T-helper 2 cell treated with Interferon-gamma antibody and Interleukin-4, amounts not matched to agents 5 μg/mL and 100 μg/mL, for 36 hours (primary cell): ENCODE data around the gene MED15.

Experiments used
- DNase-seq: peaks from one replicate; pipeline ENCODE4 v3.0.0; 2021; ENCODE audit warnings: low spot score
- H3K27ac Mint-ChIP-seq: one replicate; pipeline ENCODE4 v1.8.0; 2021; ENCODE audit warnings: mild to moderate bottlenecking, mixed read lengths
- H3K27me3 Mint-ChIP-seq: one replicate; pipeline ENCODE4 v1.8.0; 2021; ENCODE audit warnings: low read depth, mixed read lengths
- H3K36me3 Mint-ChIP-seq: one replicate; pipeline ENCODE4 v1.8.0; 2021; ENCODE audit warnings: low read depth, mixed read lengths
- H3K4me1 Mint-ChIP-seq: one replicate; pipeline ENCODE4 v1.8.0; 2021; ENCODE audit warnings: low read depth, mixed read lengths
- H3K4me3 Mint-ChIP-seq: one replicate; pipeline ENCODE4 v1.8.0; 2022; ENCODE audit warnings: mild to moderate bottlenecking, moderate library complexity, mixed read lengths
- H3K9me3 Mint-ChIP-seq: one replicate; pipeline ENCODE4 v1.8.0; 2021; ENCODE audit warnings: mixed read lengths

Gene MED15

DNA sequence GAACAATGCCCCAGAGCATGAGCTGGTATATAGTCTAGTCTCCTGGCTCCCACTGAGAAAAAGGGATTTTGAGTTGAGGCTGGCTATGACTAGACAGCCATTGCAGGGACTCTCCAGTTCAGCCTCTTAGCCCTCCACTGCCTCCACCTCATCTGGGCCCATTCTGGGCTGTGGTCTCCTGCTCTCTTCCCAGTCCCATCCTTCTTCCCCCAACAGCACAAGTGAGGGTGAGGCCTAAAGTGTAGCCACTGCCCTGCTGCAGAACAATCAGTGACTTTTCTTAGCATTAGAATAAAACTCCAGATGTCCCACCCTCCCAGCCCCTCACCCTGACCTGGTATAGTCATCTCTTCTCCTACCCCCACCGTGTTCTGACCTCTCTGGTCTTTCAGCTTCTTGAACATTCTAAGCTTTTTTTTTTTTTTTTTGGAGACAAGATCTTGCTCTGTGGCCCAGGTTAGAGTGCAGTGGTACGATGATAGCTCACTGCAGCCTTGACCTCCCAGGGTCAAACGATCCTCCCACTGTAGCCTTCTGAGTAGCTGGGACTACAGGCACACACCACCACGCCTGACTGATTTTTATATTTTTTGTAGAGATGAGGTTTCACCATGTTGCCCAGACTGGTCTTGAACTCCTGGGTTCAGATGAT, 4.3 kb downstream of the MED15 start:
- DNase-seq: no peak
- H3K27ac Mint-ChIP-seq: peak overlapping the region; percentile 50
- no peak overlapping the region for H3K4me3 Mint-ChIP-seq
- peaks cover 47% of the 10 kb centered on the region for H3K36me3 Mint-ChIP-seq
- H3K27me3 Mint-ChIP-seq: no peaks in the 10 kb centered on the region
- peaks cover 48% of the 10 kb centered on the region for H3K4me1 Mint-ChIP-seq
- H3K9me3 Mint-ChIP-seq: no peaks in the 10 kb centered on the region

DNA sequence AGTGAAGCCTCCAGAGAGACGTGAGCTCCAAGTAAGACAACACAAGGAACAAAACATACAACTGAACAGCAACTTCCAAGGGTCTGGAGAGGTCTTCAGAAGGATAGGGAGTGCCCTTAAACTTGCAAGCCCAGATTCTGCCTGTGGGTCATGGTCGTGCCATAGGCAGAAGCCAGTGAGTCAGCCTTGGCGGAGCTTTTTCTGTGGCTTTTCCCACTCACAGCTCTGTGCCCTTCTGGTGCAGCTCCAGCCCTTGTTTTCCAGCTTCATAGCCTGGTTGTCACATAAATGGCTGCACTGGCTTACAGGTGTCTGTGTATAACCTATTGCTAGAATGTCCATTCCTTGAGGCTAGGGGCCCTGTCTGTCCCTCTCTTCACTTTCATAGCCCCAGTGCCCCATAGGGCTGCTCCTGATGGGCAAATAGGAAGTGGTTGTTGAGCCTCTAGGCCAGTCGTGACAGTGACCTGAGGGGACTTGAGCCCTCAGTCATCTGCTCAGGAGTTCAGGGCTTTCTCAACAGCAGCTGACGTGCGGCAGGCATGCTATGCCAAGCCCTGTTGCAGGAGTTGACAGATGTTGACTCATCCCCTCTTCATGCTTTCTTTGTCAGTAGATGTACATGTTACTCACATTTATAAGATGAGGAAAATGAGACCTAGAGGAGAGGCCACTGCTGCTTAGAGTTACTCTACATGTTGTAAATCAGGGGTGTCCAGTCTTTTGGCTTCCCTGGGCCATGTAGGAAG, 7.4 kb downstream of the MED15 start:
- H3K4me3 Mint-ChIP-seq: no peak overlapping the region

DNA sequence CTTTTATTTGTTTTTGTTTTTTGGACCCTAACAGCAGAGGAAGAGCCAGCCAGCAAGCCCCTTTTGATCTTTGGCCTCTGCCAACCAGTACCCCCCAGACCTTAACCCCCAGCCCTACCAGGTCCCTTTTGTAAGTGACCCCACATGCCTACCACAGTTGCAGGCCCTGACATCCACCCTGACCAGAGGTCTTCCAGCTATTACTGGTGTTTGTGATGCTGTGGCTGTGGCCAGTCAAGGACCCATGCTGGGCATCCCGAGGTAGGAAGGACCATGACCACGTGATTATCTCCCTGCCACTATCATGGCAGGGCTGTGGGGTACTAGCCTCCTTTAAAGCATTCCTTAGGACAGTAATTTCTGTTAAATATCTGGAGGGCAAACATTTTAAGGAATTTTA, 9.0 kb downstream of the MED15 start:
- no peaks in the 10 kb centered on the region for H3K9me3 Mint-ChIP-seq
- no peak overlapping the region for H3K27ac Mint-ChIP-seq
- no peaks in the 10 kb centered on the region for H3K27me3 Mint-ChIP-seq
- DNase-seq: no peak
- peaks cover 48% of the 10 kb centered on the region for H3K36me3 Mint-ChIP-seq
- no peak overlapping the region for H3K4me3 Mint-ChIP-seq
- H3K4me1 Mint-ChIP-seq: peaks cover 36% of the 10 kb centered on the region

More for the DNA sequence above, 7.4 kb downstream of the MED15 start:
- H3K27me3 Mint-ChIP-seq: no peaks in the 10 kb centered on the region
- no peak for DNase-seq
- peaks cover 40% of the 10 kb centered on the region for H3K36me3 Mint-ChIP-seq
- H3K4me1 Mint-ChIP-seq: peaks cover 41% of the 10 kb centered on the region
- no peaks in the 10 kb centered on the region for H3K9me3 Mint-ChIP-seq
- H3K27ac Mint-ChIP-seq: no peak overlapping the region

DNA sequence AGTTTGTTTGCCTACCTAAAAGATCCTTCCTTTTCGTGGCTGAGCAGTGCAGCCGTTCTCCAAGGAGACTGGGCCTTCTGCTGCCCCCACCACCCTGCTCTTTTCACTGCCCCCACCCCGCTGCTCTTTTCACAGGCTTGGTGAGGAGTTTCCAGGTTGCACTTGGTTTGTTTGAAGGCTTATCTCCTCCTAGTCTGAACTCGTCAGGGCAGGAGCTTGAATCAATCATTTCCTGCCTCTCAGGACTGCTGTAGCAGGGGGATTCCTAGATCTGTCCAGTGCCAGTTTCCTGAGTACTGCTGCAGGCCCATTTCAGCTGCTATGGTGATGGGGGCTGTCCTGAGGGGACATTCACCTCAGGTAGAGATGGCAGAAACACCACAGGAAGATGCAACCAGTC, 10.0 kb downstream of the MED15 start:
- no peak for DNase-seq
- Mint-ChIP-seq H3K4me3 (no peak overlapping the region), H3K36me3 (peaks cover 44% of the 10 kb centered on the region), H3K27me3 (no peaks in the 10 kb centered on the region), H3K27ac (peak overlapping the region; percentile 82), H3K4me1 (peaks cover 34% of the 10 kb centered on the region), H3K9me3 (no peaks in the 10 kb centered on the region)

DNA sequence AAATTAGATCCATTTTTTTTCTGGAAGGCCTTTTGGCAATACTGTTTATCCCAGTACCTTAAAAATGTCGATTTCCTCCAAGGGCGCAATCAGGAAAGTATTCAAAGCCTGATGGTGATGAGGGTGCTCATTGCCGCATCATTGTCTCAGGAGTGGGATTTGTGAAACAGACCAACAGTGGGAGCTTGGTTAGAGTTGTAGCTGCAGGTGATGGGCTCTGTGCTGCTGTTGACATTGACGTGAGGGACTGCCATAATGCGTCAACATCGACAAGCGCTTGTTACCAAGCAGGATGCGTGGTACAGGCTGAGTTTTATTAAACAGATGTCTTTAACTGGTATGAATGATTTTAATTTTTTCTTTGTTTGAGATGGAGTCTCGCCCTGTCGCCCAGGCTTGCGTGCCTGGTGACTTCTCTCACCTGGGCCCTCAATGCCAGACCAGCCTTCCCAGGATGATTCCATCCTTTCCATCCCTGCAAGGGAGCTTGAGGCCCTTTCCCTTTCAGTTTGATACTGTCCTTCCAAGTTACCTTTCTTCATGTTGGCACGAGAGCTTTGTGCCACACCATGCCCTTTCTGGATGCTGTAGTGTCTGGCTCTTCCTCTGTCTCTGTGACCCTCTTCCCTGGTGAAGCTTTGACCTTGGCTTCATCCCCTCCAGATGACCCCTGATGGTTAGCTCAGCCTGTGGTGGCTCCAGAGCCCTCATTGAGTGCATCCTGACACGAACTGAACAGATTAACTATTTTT, 10.6 kb downstream of the MED15 start:
- Mint-ChIP-seq H3K27ac (peak overlapping the region; percentile 82), H3K9me3 (no peaks in the 10 kb centered on the region), H3K4me3 (no peak overlapping the region), H3K36me3 (peaks cover 48% of the 10 kb centered on the region), H3K27me3 (no peaks in the 10 kb centered on the region), H3K4me1 (peaks cover 39% of the 10 kb centered on the region)
- no peak for DNase-seq

DNA sequence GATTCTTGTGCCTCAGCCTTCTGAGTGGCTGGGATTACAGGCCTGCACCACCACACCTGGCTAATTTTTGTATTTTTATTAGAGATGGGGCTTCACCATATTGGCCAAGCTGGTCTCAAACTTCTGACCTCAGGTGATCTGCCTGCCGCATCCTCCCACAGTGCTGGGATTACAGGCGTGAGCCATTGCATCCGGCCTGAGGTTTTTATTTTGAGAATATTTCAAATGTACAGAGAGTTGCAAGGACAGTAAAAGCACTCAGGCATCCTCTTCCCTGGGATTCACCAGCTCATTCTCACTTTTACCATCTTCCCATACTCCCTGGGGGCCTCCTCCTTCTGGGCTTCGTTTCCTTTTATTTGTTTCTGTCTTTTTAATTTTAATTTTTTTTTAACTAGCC, 12.1 kb downstream of the MED15 start:
- Mint-ChIP-seq H3K4me1 (peaks cover 48% of the 10 kb centered on the region), H3K27ac (no peak overlapping the region), H3K27me3 (no peaks in the 10 kb centered on the region), H3K4me3 (no peak overlapping the region), H3K9me3 (no peaks in the 10 kb centered on the region), H3K36me3 (peaks cover 42% of the 10 kb centered on the region)
- no peak for DNase-seq

DNA sequence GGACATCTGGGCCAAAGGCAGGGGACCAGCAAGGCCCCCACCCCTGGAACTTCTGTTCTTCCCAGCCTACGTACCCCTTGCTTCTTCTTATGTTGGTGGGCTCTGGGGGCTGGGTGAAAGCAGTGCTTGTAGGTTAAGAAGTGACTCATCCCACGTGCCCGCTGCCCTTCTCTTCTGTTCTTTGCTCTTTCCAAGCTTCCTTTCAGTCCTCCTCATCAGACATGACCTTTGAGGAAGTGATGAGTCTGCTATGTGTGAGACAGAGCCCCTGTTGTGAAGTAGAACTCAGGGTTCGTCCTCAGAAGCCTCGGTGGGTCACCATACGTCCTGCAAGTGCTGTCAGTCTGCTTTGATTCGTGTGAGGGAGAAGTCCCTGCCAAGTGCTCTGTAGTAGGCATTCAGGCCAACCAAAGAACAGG, 12.7 kb downstream of the MED15 start:
- Mint-ChIP-seq H3K4me1 (peaks cover 48% of the 10 kb centered on the region), H3K27ac (peak overlapping the region; percentile 57), H3K4me3 (no peak overlapping the region), H3K36me3 (peaks cover 39% of the 10 kb centered on the region), H3K9me3 (no peaks in the 10 kb centered on the region), H3K27me3 (no peaks in the 10 kb centered on the region)
- no peak for DNase-seq

DNA sequence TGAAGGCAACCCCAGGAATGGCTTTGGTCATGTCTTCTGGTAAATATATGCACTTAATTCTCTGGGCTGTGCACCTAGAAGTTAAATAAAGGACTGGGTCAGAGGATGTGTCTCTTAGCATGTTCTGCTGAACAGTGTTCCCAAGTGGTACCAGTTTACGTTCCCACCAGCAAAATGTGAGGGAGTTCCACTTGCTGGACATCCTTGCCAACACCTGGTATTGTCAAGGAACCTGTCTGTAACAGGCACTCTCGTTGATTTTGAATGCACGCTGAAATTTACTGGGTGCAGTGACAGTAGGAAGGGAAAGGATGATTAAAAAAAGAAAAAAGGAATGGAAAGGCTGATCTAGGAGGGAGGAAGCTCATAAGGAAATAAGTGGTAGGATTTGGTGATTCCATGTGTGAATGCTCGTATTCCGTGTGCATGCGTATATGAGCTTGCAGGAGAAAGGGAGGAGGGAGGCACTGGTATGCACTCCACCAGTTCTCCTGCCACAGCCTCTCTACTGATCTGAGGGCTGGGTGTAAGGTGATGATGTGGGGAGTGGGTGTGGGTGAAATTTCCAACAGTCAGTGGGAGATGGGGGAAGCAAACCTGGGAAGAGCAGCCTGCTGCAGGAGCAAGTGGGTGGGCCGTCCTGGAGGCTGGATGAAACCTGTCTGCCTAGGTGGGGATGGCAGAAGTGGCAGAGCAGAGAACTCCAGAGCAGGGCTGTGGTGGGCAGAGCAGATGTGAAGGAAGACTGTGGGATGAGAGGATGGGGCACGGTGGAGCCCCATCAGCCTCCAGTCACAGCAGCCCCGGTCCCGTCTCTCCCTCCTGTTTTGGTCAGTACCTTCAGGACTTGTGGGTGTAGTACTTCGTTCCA, 15.0 kb downstream of the MED15 start:
- Mint-ChIP-seq H3K36me3 (peaks cover 44% of the 10 kb centered on the region), H3K9me3 (no peaks in the 10 kb centered on the region), H3K27me3 (no peaks in the 10 kb centered on the region), H3K4me1 (peaks cover 51% of the 10 kb centered on the region), H3K4me3 (peak overlapping the region; percentile 1), H3K27ac (peak overlapping the region; percentile 46)
- no peak for DNase-seq

DNA sequence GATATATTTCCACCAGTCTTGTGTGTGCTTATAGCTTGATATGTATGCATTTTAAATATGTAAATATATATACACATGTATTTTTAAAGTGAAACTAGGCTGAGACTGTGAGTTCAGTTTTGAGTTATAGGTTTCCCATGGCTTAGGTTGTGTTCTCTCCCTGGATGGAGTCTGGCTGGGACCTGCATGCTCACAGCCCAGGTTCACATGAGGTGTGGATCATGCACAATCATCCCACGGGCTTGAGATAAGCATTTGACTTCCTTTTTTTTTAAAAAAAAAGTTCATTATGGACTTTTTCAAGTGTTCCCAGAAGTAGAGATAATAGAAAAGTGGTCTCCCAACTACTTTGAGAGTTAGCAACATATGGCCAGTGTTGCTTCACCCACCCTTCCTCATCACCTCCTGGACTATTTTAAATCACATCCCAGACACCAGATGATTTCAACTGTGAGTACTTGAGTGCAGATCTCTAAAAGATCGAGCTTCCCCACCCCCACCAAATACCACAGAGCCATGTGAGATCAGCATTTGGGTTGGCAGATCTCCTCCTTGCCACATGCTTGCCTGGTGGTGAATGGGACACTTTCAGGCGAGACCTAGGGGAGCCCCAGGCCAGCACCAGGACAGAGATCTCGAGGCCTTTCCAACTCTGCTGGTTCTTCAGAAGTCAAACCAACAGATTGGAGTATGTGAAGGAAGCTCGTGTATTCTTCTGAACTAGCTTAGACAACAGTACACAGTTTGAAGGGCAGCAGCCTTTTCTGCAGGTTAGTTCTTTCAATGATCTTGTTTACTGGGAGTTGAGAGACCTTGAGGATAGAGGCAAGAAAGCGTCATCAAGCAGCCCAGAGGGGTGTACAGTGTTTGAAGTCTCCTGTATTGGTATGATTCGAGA, 15.9 kb downstream of the MED15 start:
- H3K36me3 Mint-ChIP-seq: peaks cover 44% of the 10 kb centered on the region
- H3K4me3 Mint-ChIP-seq: no peak overlapping the region
- no peak for DNase-seq
- no peaks in the 10 kb centered on the region for H3K27me3 Mint-ChIP-seq
- H3K9me3 Mint-ChIP-seq: no peaks in the 10 kb centered on the region
- peak overlapping the region; percentile 71 for H3K27ac Mint-ChIP-seq
- H3K4me1 Mint-ChIP-seq: peaks cover 47% of the 10 kb centered on the region

DNA sequence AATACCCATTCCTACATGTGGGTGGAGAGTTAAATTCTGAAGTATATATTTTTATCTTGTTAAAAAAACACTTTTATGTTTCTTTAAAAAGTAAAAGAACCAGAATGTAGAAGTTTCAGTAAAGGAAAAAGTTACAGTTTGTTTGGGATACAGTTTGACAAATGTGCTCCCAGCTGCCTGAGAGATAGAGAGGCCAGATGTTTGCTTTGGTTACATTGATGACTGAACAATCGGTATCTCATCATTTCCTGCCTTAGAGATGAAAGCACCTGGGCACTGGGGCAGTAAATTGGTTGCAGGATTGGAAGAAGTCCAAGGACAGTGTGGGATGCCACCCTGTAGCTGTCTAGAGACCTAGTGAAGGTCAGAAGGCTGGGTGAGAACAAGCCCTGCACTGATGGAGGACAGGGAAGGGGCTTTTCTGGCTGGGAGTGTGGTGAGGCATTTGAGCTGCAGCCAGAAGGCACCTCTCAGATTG, 16.6 kb downstream of the MED15 start:
- no peak overlapping the region for H3K4me3 Mint-ChIP-seq
- H3K4me1 Mint-ChIP-seq: peaks cover 44% of the 10 kb centered on the region
- DNase-seq: no peak
- H3K27me3 Mint-ChIP-seq: no peaks in the 10 kb centered on the region
- no peaks in the 10 kb centered on the region for H3K9me3 Mint-ChIP-seq
- peaks cover 43% of the 10 kb centered on the region for H3K36me3 Mint-ChIP-seq
- H3K27ac Mint-ChIP-seq: peak overlapping the region; percentile 71

DNA sequence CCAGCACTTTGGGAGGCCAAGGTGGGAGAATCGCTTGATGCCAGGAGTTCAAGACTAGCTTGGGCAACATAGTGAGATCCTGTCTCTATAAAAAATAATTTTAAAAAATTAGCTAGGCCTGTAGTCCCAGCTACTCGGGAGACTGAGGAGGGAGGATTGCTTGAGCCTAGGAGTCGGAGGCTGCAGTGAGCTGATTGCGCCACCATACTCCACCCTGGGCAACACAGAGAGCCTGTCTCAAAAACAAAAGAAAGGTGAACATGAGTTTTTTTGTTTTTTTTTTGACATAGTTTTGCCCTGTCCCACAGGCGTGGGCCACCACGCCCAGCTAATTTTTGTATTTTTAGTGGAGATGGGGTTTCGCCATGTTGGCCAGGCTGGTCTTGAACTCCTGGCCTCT, 17.6 kb downstream of the MED15 start:
- Mint-ChIP-seq H3K36me3 (peaks cover 41% of the 10 kb centered on the region), H3K27ac (no peak overlapping the region), H3K9me3 (no peaks in the 10 kb centered on the region), H3K27me3 (no peaks in the 10 kb centered on the region), H3K4me3 (no peak overlapping the region), H3K4me1 (peaks cover 42% of the 10 kb centered on the region)
- no peak for DNase-seq

DNA sequence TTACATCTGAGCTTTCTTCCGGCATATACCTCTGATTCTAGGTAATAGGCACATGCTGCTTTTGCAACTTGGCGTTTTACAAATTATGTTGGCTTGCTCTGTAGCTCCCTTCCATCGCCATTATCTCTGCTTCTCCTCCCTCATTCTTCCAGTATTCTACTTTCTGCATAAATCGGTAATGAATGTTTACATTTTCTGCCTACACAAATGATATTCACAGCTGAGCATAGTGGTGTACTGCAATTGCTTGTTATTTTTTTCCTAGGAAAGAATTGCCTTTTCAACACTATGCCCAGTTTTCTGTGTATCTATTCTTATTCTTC, 18.9 kb downstream of the MED15 start:
- H3K36me3 Mint-ChIP-seq: peaks cover 37% of the 10 kb centered on the region

More for the DNA sequence above, 18.9 kb downstream of the MED15 start:
- H3K4me3 Mint-ChIP-seq: no peak overlapping the region
- H3K4me1 Mint-ChIP-seq: peaks cover 43% of the 10 kb centered on the region
- DNase-seq: no peak
- peak overlapping the region; percentile 6 for H3K27ac Mint-ChIP-seq
- no peaks in the 10 kb centered on the region for H3K27me3 Mint-ChIP-seq
- H3K9me3 Mint-ChIP-seq: no peaks in the 10 kb centered on the region
